Stimulated activated CD8-positive, alpha-beta memory T cell treated with anti-CD3 and anti-CD28 coated beads, Interleukin-4, amount 100 ng/mL, for 1 hour (primary cell): ENCODE results near the gene KCNH3.

Experiments used
- DNase-seq, 2 donors: peaks; one replicate each; pipeline ENCODE4 v3.0.0-alpha.2; 2020; ENCODE audit warnings: low read depth in 2 of 2, low spot score in 1 of 2

Gene KCNH3

DNA sequence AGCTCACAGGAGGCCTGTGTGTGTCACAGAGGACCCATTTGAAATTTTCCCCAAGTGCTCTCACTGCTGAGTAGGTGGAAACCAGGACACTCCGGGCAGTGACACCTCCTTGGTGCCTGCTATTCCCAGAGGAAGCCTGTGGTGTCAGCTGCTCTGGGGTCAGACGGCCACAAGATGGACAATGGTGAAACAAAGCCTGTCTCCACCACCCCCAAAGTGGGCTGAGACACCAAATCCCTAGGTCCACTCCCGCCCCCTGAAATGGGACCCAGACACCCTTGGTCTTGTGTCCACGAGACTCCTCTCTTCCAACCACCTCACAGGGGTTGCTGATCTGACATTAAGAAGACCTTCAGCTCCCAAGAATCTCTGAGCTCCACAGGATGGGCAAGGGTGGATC is 7.0 kb downstream of the KCNH3 start:
- no peak for DNase-seq

DNA sequence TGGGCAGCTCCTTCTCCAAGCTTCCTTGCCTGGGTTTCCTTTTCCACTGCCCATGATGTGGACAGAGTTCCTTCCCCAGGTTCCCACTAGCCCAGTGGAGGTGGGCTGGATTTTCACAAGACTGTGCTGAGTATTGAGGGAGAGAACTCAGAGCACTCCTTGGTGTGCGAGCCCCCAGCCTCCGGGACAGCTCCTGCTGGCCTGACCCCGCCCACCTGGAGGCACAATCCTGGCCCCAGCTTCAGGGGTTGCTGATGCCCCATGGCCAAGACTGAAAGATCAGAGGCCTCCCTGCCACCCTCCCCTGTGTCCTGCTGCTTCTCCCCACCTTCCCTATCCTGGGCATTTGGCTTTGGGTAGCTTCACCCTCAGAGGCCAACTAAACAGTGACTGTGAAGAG is 7.7 kb downstream of the KCNH3 start:
- DNase-seq: no peak

DNA sequence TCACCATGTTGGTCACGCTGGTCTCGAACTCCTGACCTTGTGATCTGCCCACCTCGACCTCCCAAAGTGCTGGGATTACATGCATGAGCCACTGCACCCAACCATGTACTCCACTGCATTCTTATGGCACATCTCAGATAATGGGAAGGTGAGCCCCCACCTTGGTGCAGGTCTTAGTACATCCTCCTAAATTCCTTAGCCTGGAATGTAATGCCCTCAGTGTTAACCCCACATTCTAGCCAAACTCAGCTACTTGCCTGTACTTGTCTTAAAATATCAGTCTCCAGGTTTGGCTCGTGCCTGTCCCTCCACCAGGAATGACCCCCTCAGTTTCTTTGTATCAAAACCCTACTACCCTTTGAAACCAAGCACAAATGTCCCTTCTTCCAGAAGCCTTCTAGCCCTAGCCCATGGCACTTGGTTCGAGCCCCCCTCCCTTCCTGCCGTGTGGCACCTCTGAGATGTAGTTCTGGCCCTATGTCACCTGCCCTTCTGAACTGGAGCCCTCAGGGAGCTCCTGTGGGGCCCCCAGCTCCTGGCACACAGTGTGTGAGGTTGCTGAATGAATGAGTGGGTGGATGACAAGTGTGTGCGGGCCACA is 8.4 kb downstream of the KCNH3 start:
- no peak for DNase-seq

DNA sequence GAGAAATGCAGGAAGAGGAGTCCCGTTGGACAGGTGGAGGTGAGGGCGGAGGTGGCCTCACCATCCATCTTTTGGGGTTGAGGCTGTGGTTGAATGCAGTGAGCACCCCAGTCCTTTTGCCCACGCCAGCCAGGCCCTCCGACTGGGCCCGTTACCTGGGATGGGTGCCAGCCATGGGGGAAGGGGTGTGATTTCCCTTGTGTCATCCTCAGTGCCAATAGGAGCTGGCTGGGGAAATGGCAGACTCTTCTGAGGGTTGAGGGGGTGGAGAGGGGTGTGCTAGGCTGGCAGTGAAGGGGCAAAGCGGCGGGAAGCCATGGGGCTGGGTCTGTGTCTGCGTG is 9.6 kb downstream of the KCNH3 start:
- DNase-seq: no peak

DNA sequence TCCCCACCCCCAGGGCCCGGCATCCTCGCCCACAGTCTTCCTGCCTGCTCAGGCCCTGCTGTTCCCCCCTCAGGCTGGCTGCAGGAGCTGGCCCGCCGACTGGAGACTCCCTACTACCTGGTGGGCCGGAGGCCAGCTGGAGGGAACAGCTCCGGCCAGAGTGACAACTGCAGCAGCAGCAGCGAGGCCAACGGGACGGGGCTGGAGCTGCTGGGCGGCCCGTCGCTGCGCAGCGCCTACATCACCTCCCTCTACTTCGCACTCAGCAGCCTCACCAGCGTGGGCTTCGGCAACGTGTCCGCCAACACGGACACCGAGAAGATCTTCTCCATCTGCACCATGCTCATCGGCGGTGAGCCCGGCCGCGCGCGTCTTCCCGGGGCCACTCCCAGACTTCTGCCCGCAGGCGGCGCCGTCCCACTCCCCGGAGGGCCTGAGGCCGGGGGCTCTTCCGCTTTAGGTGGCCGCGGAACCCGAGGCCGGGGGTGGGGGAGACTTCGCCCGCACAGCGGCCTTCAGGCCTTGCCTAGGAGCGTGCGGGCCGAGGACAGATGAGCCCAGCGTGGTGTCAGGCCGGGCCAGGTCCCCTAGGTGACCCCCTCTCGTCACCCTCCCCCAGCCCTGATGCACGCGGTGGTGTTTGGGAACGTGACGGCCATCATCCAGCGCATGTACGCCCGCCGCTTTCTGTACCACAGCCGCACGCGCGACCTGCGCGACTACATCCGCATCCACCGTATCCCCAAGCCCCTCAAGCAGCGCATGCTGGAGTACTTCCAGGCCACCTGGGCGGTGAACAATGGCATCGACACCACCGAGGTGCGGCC is 10.2 kb downstream of the KCNH3 start:
- no peak for DNase-seq

DNA sequence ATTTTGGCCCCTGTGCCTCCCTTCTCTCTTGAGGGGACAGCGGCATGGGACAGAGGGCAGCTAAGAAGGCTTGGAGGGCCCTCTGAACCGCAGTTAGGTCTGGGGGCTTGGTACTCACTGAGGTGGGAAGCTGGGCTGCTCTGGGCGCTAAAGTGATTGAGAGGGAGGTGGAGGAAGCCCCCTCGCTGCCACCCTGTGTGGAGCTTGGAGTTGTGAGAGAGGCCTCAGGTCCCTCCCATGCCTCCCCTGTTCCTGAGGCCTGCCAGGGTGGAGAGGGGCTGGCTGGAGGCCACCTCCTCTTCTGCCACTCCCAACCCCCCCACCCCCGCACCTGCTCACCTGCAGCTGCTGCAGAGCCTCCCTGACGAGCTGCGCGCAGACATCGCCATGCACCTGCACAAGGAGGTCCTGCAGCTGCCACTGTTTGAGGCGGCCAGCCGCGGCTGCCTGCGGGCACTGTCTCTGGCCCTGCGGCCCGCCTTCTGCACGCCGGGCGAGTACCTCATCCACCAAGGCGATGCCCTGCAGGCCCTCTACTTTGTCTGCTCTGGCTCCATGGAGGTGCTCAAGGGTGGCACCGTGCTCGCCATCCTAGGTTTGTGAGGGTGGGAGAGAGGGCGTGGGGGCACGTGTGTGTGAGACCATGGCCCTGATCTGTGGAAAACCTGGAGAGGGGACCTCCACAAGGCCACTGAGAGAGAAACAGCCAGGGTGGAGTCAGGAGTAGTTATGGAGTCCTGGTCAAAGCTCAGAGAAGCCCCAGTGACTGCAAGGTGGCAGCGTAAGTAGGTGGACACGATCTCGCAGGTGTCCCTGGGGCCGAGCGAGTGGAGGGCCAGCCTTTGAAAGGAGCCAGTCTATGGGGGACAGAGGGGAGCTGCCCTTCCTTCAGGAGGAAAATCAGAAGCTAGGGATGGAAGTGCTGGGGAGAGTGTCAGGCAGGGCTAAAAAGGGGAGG is 11.2 kb downstream of the KCNH3 start:
- DNase-seq: no peak

DNA sequence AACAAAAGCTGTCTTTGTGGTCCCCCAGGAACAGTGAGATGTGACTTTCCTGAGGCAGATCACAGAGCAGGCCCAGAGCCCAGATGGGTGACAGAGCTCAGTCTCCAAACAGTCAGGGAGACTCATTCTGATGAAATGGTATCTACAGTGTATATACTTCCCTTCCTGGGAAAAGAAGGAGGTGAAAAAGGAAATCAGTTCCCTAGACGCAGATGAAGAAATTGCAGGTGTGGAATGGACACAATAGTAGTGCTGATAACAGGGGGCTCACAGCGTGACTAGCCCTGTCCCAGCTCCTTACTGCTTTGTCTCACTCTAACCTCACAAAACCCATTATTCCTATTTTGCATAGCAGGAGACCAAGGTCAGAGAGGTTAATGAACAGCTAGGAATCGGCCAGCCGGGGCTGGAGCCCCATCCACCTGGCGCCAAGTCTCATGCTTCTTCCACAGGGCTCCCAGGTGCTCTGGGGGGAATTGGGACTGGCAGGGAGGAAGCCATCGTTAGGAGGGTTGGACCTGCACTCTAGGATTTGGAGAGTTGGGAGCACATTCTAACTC is 11.9 kb downstream of the KCNH3 start:
- no peak for DNase-seq

DNA sequence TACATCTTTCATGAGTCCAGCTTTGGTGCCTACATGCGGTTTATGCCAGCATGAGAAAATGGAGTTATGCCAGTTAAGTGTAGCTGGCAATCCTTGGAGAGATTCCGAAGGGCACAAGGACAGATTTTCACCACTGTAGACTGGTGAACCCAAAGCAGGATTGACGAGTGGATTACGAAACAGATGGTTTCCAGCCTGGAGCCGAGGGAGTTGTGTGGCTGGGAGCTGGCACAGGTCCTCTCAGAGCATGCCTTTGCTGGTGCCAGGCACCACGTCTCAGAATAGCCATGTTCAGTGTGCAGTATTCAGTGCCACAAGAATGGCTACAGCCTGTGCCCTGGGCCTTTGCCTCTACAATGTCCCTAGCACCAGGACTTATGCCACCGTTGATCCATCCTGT is 13.2 kb downstream of the KCNH3 start:
- no peak for DNase-seq

DNA sequence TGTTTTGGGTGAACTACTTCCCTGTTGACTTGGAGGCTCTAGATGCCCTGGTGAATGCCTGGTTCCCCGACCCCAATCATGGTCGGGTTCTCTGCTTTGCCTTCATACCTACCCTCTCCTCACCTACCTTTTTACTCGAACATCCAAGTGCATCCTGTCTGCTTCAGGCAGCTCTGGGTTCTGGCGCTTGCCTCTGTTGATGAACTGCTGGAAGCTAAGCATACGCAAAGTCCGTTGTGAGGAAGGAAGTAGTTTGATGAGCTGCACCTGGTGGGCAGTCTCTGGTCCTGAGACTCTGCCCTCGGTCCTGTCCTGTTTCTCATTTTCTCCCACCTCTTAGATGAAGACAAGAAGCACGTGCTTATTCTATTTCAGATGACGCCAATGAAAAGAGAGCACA is 13.6 kb downstream of the KCNH3 start:
- no peak for DNase-seq

DNA sequence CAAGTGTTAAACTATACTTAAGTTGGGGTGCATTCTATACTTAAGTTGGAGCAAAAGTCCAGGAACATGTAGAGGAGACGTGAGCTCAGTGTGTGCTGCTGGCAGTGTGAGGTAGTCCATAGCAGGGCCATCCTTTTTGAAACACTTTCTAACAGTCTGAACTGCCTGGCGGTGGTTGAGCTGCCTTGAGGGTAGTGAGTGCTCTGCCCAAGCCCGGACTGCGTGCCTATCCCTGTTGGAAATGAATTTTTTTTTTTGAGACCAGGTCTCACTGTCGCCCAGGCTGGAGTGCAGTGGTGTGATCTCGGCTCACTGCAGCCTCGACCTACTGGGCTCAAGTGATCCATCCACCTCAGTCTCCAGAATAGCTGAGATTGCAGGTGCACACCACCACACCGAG is 14.1 kb downstream of the KCNH3 start:
- no peak for DNase-seq

DNA sequence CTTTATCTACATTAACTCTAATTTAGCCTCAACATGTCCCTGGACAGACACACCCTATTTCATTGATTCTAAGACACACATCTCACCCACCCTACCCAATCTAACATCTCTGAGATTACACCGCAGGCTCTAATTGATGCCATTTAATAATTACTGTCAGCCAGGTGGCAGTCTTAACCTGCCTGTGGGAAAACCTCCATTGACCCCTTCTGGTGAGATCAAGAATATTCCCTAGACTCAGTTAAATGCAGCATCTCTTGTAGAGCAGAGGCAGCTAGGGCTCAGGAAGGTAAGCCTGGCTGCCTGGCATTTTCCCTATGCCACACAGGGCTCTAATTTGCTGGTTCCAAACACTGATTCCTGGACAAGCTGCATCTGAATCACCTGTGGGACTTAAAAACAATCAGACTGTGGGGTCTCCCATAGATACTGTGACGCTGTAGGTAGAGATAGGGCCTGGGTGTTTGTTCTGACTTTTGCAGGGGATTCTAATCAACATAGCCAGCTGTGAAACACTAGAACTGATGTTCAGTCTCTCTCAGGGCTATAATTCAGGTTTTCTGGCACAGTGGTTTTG is 14.8 kb downstream of the KCNH3 start:
- DNase-seq: no peak

DNA sequence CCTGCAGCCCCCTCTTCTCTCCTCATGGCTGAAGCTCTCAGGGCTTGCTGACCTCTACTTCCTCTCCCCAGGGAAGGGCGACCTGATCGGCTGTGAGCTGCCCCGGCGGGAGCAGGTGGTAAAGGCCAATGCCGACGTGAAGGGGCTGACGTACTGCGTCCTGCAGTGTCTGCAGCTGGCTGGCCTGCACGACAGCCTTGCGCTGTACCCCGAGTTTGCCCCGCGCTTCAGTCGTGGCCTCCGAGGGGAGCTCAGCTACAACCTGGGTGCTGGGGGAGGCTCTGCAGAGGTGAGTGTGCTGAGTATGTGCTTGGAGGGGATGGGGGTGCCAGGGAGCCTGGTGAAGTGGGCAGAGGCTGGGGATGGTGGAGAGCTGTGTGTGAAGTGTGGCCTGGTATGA is 15.4 kb downstream of the KCNH3 start:
- no peak for DNase-seq

DNA sequence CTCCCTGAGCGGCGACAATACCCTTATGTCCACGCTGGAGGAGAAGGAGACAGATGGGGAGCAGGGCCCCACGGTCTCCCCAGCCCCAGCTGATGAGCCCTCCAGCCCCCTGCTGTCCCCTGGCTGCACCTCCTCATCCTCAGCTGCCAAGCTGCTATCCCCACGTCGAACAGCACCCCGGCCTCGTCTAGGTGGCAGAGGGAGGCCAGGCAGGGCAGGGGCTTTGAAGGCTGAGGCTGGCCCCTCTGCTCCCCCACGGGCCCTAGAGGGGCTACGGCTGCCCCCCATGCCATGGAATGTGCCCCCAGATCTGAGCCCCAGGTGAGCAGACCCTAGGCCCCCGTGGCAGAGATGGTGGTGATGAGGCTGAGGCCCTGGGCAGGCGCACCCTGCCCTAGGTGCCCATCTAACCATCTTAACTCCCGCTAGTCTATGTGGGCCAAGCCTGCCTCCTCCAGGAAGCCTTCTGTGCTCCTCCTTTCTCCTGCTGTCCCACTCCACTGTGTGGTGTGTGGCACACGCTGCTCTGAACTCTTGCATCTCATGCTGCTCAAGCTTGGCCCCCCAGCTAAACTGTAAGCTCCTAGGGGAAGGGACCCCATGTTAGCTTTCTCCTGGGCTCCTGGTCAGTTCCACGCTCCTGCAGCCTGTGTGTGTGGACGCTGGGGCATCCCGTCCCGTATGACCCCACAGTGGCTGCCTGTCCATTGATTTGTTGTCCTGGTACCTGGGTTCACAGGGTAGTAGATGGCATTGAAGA is 17.0 kb downstream of the KCNH3 start:
- DNase-seq: no peak

DNA sequence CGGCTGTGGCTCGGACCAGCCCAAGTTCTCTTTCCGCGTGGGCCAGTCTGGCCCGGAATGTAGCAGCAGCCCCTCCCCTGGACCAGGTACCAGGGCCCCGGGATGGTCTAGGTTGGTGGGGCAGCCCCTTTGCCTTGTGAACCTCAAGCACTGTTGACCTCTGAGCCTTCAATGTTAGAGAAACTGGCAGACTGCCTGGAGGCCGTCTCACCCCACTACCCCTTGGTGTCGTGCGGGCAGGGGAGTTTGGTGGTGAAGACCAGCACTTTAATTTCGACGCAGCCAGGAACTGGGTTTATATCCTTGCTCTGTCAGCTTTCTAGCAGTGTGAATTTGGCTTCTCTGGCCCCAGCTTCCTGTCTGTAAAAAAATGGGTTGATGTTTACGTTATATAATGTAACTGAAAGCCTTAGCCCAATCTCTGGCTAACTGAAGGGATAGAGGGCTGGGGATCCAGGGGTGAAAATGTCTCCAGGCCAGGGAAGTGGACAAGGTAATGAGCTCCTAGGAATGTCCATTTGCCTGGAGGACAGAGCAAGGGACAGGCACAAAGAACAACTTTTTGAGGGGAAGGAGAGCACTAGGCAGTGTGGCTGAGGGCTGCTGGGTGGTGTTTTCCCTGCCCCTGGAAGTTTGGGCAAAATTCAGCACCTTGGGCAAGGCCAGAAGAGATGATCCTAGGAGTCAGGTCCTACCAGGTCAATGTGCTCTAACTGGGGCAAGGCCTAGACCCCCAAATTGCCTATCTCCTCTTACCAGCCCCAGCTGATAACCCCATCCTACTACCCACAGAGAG is 17.8 kb downstream of the KCNH3 start:
- no peak for DNase-seq

DNA sequence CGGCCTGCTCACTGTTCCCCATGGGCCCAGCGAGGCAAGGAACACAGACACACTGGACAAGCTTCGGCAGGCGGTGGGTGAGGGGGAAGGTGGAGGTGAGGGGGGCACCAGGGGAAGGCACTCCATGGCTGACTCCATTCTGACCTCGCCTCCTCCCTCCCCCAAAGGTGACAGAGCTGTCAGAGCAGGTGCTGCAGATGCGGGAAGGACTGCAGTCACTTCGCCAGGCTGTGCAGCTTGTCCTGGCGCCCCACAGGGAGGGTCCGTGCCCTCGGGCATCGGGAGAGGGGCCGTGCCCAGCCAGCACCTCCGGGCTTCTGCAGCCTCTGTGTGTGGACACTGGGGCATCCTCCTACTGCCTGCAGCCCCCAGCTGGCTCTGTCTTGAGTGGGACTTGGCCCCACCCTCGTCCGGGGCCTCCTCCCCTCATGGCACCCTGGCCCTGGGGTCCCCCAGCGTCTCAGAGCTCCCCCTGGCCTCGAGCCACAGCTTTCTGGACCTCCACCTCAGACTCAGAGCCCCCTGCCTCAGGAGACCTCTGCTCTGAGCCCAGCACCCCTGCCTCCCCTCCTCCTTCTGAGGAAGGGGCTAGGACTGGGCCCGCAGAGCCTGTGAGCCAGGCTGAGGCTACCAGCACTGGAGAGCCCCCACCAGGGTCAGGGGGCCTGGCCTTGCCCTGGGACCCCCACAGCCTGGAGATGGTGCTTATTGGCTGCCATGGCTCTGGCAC is 18.5 kb downstream of the KCNH3 start:
- DNase-seq: no peak

DNA sequence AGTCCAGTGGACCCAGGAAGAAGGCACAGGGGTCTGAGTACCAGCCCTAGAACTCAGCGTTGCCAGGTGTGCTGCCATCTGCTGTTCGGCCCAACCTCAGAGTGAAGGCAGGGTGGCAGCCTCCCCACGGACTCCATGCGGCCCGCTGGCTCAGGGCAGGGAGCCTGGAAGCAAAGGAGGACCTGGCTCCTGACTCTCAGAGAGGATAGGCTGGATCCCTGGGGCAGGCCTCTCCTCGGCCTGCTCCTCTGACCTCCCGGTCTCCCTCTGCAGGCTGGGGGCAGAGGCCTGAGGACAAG is 19.0 kb downstream of the KCNH3 start:
- DNase-seq: no peak

DNA sequence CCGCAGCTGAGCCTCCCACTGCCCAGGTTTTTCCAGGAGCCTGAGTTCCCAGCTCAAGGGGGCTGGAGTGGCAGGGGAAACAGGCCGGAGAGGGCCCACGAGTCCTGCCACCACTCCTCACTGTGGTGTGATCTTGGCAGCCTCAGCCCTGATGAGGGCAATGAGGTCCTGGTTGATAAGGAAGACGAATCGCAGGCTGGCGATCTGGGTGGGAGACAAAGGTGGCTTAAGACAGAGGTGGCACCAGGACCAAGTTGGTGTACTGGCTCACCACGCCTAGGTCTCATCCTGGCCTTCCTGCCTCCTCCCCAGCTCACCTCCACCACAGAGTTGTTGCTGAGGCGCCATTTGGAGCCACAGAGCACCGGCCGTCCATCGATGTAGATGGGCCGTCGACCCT is 19.7 kb downstream of the KCNH3 start:
- DNase-seq: no peak

DNA sequence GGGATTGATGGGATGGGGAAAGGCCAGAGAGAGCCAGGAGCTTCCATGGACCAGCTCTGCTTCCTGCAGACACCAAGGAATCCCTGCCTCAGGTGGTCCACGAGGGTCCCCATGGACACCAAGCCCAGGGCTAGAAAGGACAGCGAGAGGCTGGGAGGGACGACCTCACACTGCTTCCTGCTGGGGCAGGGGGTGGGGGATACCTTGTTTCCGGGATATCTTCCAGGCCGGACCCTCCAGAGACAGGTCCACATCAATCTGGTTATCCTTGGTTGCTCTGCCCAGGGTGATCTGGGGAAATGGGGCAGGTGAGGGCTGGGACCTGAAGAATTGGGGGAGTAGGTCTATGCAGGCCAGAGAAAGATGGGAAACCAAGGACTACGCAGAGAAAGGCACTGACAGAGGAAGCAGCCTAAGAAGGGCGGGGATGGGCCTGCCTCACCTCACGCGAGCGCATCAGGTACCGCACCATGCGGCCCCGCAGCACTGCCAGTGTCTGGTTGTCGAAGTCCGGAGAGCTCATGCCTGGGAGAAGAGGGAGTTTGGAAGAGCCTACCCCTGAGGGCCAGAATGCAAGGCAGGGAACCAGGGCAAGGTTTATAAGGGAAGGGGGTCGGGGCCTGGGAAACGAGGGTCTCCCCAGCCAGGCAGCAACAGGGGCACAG is 20.3 kb downstream of the KCNH3 start:
- no peak for DNase-seq

DNA sequence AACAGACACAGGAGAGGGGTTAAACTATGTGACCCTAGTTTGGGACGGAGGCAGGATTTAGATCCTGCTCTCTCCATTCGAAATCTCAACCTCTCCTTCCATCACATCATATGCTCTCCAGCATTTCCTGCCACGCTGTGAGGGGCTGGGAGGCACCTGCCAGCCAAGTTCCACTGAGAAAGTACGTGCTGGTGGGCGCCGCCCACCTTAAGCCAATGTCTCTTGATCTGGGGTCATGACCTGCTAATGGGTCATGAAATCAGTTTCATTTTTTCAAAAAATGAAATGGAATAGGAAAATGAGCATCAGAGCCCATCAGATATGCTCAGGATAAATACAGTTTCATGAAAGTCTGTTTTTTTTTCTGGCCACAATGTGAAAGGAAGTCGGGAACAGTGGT is 21.9 kb downstream of the KCNH3 start:
- no peak for DNase-seq
